ENCODE data around the gene TMEM123. TPM values are rescaled to one million over a fixed set of nuclear protein-coding genes. Genes with fewer than 3 reads are reported as not detected.

TMEM123 gene
- total RNA-seq, 1 experiment from 2014 or later, result 263 TPM

DNA sequence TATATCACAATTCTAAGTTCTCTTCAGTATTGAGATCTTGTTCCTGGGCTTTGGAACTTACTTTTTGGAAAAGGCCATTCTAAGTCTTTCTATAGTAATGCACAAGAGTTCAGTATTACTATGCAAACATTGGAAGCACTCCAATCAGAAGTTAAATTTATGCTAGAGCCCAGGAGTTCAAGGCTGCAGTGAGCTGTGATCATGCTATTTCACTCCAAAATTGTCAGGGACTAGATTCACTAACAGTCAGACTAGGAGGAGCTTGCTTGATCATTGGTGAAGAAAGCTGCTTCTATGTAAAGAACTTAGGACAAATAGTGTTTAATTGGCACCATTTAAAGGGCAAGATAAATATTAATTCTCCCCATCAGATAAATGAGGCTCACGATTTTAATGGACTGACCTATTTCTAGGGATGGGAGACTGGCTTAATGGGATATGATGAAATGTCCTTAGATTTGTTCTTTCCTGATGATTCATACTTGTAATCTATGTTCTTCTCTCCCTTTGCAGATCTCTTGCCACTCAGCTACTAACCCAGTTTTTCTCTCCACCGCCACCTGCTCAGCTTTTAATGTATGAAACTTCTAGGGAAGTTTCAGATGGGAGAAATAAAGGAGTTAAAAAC, 32.6 kb upstream of the TMEM123 start:
- Histone ChIP-seq H3K36me3 (no peaks in the 10 kb centered on the region), H3K27ac (no peak overlapping the region), H3K4me1 (replicated peaks) (no peaks in the 10 kb centered on the region), H3K27me3 (replicated peaks) (no peaks in the 10 kb centered on the region), H3K4me3 (no peak overlapping the region), H3K9me3 (replicated peaks) (no peaks in the 10 kb centered on the region)
- DNase-seq (ENCODE audit: low read depth in 1 of 2, low spot score in 2 of 2), result no peak

DNA sequence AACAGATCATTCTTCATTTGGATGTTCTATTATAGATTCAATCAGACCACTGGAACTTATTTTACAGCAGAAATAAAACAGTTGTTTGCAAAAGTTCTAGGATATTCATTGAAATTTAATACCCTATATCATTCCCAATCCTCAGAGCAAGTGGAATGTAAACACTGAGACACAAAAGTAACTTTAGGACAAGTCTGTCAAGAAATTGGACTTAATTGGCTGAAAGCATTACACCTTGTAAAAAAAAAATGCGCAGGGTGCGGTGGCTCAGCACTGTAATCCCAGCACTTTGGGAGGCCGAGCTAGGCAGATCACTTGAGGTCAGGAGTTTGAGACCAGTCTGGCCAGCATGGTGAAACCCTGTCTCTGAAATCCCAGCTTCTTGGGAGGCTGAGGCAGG, 29.9 kb upstream of the TMEM123 start:
- H3K27ac ChIP-seq, result no peak overlapping the region

DNA sequence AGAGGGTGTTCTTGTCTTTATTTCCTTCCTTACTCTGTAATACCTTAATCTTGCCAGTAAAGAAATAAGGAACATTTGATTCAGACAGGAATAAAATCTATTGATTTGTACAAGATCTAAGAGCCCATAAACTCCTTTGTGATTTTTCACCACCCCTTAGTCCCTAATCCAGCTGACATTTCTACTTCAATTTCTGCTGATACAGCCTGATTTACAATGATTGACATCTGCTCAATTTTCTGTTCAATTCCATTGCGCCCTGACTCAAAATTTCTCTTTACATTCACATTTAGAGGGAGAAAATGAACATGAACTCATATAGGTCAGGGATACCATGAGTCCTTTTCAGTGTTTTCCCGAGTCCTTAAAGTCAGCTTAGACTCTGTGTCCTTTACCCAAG, 27.2 kb upstream of the TMEM123 start:
- Histone ChIP-seq H3K4me3 (no peak overlapping the region), H3K27me3 (replicated peaks) (no peaks in the 10 kb centered on the region), H3K36me3 (no peaks in the 10 kb centered on the region), H3K4me1 (replicated peaks) (no peaks in the 10 kb centered on the region), H3K9me3 (replicated peaks) (no peaks in the 10 kb centered on the region), H3K27ac (no peak overlapping the region)
- no peak for DNase-seq (ENCODE audit: low read depth in 1 of 2, low spot score in 2 of 2)

More for the DNA sequence above, 29.9 kb upstream of the TMEM123 start:
- H3K4me3 ChIP-seq, result no peak overlapping the region
- no peaks in the 10 kb centered on the region for H3K4me1 ChIP-seq (replicated peaks)
- no peak for DNase-seq (ENCODE audit: low read depth in 1 of 2, low spot score in 2 of 2)
- H3K36me3 ChIP-seq, result no peaks in the 10 kb centered on the region
- no peaks in the 10 kb centered on the region for H3K27me3 ChIP-seq (replicated peaks)
- H3K9me3 ChIP-seq (replicated peaks), result no peaks in the 10 kb centered on the region

DNA sequence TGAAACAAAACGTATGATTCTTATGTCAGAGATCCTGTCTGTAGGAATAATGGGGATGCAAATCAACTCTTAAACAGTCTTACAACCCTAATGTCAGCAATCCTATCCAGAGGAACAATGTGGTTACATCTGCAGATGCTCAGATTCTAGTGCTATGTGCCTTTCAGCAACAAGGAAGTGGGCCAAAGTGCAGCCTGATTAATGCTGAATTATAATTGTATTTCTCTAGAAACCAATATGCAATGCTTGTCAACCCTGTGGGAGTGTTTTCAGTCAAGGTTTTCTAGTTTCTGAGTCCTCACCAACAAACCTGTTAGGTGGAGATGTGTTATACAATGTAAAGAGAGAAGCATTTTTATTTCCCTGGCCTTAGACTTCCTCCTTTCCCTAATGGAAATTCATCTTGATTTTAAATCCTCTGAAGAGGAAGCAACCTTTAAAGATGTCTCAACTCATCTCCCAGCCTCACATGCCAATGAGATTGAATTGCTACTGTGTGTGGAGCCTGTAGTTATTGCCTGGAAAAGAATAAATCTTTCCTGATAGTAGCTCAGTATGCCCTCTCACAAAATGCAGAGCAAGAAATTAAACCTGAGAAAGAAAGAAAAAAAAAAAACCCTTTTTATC, 26.2 kb upstream of the TMEM123 start:
- no peaks in the 10 kb centered on the region for H3K36me3 ChIP-seq
- H3K9me3 ChIP-seq (replicated peaks), result no peaks in the 10 kb centered on the region
- H3K4me3 ChIP-seq, result no peak overlapping the region
- no peaks in the 10 kb centered on the region for H3K27me3 ChIP-seq (replicated peaks)
- no peak overlapping the region for H3K27ac ChIP-seq
- DNase-seq (ENCODE audit: low read depth in 1 of 2, low spot score in 2 of 2), result no peak
- no peaks in the 10 kb centered on the region for H3K4me1 ChIP-seq (replicated peaks)

DNA sequence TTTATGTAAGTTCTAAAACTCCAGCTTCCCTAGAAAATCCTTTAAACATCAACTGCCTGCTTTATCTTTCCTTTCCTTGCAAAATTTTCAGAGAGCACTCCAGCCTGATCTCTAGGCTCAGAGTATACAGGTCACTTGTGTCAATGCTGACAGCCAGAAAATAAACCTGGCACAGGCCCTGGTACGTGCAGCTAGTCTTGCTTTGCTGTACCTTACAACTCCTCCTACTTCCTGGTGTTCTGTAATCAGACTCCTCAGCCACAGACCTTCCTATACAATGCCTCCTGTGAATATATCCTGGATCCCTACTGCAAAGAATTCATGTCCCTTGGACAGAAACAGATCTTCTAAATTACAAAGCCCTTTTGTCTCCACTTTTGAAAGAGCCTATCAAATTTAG, 24.2 kb upstream of the TMEM123 start:
- H3K4me3 ChIP-seq, result no peak overlapping the region
- no peaks in the 10 kb centered on the region for H3K4me1 ChIP-seq (replicated peaks)
- no peaks in the 10 kb centered on the region for H3K9me3 ChIP-seq (replicated peaks)
- no peaks in the 10 kb centered on the region for H3K27me3 ChIP-seq (replicated peaks)
- H3K27ac ChIP-seq, result no peak overlapping the region
- no peak for DNase-seq (ENCODE audit: low read depth in 1 of 2, low spot score in 2 of 2)
- H3K36me3 ChIP-seq, result no peaks in the 10 kb centered on the region

DNA sequence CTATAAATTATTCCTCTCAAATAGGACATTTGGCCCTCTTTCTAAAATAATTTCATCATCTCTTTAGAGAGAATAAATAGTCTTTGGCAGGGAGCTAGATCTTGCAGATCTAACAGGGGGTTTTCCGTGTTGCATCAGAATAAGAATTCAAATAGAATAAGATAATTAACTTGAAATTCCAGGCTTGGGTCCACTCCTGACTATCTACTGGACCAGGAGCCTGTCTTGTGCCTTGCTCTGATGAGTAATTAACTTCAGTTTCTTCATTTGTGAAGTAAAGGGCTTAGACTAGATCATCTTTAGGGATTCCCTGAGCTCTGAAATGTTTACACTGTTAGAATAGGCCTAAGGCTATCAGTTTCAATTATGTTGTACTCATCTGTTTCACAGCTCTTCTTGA, 23.5 kb upstream of the TMEM123 start:
- Histone ChIP-seq H3K27me3 (replicated peaks) (no peaks in the 10 kb centered on the region), H3K4me1 (replicated peaks) (no peaks in the 10 kb centered on the region), H3K27ac (no peak overlapping the region), H3K4me3 (no peak overlapping the region), H3K36me3 (no peaks in the 10 kb centered on the region), H3K9me3 (replicated peaks) (no peaks in the 10 kb centered on the region)
- DNase-seq (ENCODE audit: low read depth in 1 of 2, low spot score in 2 of 2), result no peak

DNA sequence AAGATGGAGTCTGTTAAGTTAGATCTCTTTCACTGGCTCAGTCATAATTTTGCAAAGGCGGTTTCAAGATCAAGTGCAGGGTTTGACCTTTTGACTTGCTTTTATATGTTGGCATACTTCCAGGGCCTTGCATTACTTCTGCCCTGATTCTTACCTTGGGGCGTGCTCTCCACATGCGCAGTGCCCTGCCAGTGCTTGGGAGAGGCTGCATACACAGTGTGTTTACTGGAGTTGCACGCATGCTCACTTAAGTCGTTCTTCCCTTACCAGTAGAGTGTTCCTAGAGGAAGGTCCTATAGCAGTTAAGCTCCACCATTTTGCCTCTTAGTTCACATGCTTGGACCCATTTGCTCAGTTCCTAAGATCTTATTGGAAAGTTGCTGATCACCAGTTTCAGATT, 21.0 kb upstream of the TMEM123 start:
- DNase-seq (ENCODE audit: low read depth in 1 of 2, low spot score in 2 of 2), result no peak
- H3K36me3 ChIP-seq, result no peaks in the 10 kb centered on the region
- H3K27ac ChIP-seq, result no peak overlapping the region
- no peaks in the 10 kb centered on the region for H3K9me3 ChIP-seq (replicated peaks)
- H3K27me3 ChIP-seq (replicated peaks), result no peaks in the 10 kb centered on the region
- H3K4me3 ChIP-seq, result no peak overlapping the region
- H3K4me1 ChIP-seq (replicated peaks), result peaks cover 9% of the 10 kb centered on the region

DNA sequence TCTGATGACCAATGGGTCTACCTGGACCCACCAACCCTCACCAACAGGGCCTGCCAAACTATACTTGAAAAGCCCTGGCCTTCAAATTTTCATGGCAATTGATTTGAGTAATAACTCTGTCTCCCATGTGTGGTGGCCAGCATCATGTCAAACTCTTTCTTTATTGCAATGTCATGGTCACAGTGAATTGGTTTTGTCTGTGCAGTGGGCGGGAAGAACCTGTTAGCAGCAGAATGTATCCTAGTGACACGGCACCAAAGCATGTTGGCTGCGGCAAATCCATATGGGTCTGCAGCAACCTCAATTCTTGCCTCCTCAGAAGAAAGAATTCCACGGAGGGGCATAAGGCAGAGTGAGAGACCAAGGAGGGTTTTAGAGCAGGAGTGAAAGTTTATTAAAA, 19.6 kb upstream of the TMEM123 start:
- Histone ChIP-seq H3K36me3 (no peaks in the 10 kb centered on the region), H3K9me3 (replicated peaks) (no peaks in the 10 kb centered on the region)
- no peak for DNase-seq (ENCODE audit: low read depth in 1 of 2, low spot score in 2 of 2)

DNA sequence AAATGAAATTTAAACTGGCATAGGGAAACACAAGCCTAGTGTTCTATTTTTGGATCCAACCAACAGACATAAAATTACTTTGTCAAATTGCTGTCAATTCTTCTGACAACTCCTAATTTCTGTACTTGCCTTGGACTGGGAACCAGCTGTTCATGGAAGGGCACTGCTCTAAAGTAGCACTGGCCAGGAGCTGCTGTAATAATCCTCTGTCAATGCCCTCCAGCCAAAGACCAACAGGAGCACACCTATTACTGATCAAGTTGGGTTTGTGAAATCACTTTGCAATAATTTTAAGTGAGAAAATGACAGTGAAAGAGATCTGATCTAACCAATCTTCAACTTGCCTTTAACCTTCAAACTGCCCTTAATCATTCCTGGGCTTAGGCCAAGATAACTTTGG, 18.9 kb upstream of the TMEM123 start:
- peaks cover 9% of the 10 kb centered on the region for H3K4me1 ChIP-seq (replicated peaks)
- H3K27ac ChIP-seq, result no peak overlapping the region
- no peak overlapping the region for H3K4me3 ChIP-seq
- no peaks in the 10 kb centered on the region for H3K27me3 ChIP-seq (replicated peaks)
- H3K36me3 ChIP-seq, result no peaks in the 10 kb centered on the region
- DNase-seq (ENCODE audit: low read depth in 1 of 2, low spot score in 2 of 2), result no peak
- no peaks in the 10 kb centered on the region for H3K9me3 ChIP-seq (replicated peaks)

More for the DNA sequence above, 19.6 kb upstream of the TMEM123 start:
- Histone ChIP-seq H3K4me1 (replicated peaks) (peaks cover 9% of the 10 kb centered on the region), H3K27ac (no peak overlapping the region), H3K27me3 (replicated peaks) (no peaks in the 10 kb centered on the region), H3K4me3 (no peak overlapping the region)

DNA sequence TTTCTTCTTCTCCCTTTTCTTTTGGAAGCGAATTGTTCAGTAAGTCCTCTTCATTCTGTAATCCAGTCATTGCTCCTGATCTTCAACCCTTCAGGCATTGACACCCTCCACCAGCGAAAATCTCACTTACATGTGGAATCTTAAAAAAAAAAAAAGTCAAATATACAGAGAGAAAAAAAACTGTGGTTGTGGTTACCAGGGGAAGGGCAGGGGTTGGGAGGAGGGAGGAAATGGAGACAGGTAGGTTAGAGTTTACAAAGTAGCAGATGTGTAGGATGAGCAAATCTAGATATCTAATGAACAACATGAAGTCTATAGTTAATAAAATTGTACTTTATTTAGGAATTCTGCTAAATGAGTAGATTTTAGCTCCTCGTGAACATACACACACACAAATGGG, 17.7 kb upstream of the TMEM123 start:
- H3K27ac ChIP-seq, result no peak overlapping the region

DNA sequence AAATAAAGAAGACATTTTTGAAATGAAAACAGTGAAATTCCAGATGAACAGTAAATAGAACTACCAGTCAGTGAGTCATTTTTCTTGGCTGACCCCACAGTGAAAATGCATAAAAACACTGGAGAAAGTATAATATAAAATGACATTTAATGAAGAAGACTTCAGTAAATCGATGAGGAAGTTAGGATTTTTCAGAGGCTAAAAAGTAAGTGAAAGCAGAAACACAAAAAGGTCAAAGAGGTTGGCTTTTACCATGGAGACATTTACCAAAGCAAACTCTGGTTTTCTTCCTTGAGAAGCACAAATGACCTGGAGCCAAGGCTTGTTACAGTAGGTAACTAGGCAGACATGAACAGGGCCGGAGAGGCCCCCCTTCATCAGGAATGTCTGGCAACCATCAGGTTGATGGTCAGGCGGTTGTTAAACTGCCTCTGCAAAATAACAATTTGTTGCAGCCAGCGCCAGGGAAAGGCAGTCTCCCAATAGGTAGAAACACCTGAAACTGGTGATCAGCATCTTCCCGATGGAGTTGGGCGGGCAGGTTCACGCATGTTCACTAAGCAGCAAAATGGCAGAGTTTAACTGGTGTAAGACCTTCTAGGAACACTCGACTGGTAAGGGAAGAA, 16.7 kb upstream of the TMEM123 start:
- Histone ChIP-seq H3K36me3 (no peaks in the 10 kb centered on the region), H3K27me3 (replicated peaks) (no peaks in the 10 kb centered on the region), H3K4me3 (no peak overlapping the region), H3K9me3 (replicated peaks) (no peaks in the 10 kb centered on the region), H3K4me1 (replicated peaks) (peaks cover 9% of the 10 kb centered on the region), H3K27ac (no peak overlapping the region)
- DNase-seq (ENCODE audit: low read depth in 1 of 2, low spot score in 2 of 2), result no peak

More for the DNA sequence above, 17.7 kb upstream of the TMEM123 start:
- DNase-seq (ENCODE audit: low read depth in 1 of 2, low spot score in 2 of 2), result no peak
- no peaks in the 10 kb centered on the region for H3K9me3 ChIP-seq (replicated peaks)
- H3K27me3 ChIP-seq (replicated peaks), result no peaks in the 10 kb centered on the region
- H3K4me3 ChIP-seq, result no peak overlapping the region
- H3K36me3 ChIP-seq, result no peaks in the 10 kb centered on the region
- H3K4me1 ChIP-seq (replicated peaks), result peaks cover 9% of the 10 kb centered on the region

DNA sequence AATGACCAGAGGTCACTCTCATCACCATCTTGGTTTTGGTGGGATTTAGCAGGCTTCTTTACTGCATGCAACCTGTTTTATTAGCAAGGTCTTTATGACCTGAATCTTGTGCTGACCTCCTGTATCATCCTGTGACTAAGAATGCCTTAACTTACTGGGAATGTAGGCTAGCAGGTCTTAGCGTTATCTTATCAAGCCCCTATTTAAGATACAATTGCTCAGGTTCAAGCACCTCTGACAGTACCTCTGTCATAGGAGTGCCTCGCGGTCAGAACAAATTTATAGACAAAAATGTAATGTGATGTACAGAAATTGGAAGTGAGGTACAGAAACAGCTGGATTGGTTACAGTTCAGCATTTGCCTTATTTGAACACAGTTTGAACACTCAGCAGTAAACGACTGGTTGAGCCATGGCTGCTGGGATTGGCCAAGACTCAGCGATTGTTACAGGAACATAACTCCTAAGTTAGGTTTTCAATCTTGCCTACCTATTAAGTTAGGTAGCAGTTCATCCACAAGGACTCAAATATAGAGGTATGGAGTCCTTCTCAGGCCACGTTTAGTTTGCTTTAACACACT, 16.1 kb upstream of the TMEM123 start:
- H3K27ac ChIP-seq, result no peak overlapping the region
- H3K36me3 ChIP-seq, result no peaks in the 10 kb centered on the region
- DNase-seq (ENCODE audit: low read depth in 1 of 2, low spot score in 2 of 2), result no peak
- H3K27me3 ChIP-seq (replicated peaks), result no peaks in the 10 kb centered on the region
- no peak overlapping the region for H3K4me3 ChIP-seq
- peaks cover 9% of the 10 kb centered on the region for H3K4me1 ChIP-seq (replicated peaks)
- H3K9me3 ChIP-seq (replicated peaks), result no peaks in the 10 kb centered on the region

DNA sequence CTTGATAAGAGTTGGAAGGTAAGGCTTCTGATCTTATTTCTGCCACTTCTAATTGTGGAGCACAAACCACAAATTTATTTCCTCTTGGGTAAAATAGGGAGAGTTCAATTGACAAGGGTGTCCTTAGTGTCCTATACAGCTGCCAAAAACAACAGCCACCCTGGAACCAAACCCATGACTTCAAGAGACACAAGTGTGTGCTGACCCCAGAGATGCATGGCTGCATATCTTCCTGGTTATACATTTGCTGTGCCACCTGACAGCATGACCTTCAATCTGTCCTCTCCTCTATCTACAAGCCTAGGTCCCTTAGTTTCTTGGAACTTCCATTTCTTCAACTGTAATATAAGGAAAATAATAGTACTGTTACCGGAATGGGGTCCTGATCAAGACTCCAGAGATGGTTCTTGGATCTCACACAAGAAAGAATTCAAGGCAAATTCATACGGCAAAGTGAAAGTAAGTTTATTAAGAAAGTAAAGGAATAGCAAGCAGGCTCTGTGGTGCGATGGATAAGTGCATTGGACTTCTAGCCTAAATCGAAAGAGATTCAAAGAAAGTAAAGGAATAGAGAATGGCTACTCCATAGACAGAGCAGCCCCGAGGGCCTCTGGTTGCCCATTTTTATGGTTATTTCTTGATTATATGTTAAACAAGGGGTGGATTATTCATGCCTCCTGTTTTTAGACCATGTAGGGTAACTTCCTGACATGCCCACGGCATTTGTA, 15.5 kb upstream of the TMEM123 start:
- Histone ChIP-seq H3K9me3 (replicated peaks) (no peaks in the 10 kb centered on the region), H3K4me3 (no peak overlapping the region), H3K4me1 (replicated peaks) (peaks cover 9% of the 10 kb centered on the region), H3K36me3 (no peaks in the 10 kb centered on the region), H3K27me3 (replicated peaks) (no peaks in the 10 kb centered on the region), H3K27ac (no peak overlapping the region)
- no peak for DNase-seq (ENCODE audit: low read depth in 1 of 2, low spot score in 2 of 2)
